ENCODE data around the gene RHBDL1. TPM values are rescaled to one million over a fixed set of nuclear protein-coding genes. Genes with fewer than 3 reads are reported as not detected.
A peak's percentile ranks its signal among the peaks of the same experiment; 100 is the strongest.

The RHBDL1 gene
- polyA plus RNA-seq, 3 donors from 2014 or later, result not detected

GRCh38 chr16:694863-695354 is 19.4 kb downstream of the RHBDL1 start:
- no peak for DNase-seq
- no peak overlapping the region for H3K4me3 Mint-ChIP-seq
- H3K36me3 Mint-ChIP-seq, result no peaks in the 10 kb centered on the region
- no peak overlapping the region for H3K27ac Mint-ChIP-seq
- peaks cover 10 to 23% (median 10%) of the 10 kb centered on the region in 3 donors for H3K27me3 Mint-ChIP-seq (ENCODE audit: low read depth in 3 of 3)
- peaks cover 0 to 2% (median 0%) of the 10 kb centered on the region in 6 donors for H3K9me3 Mint-ChIP-seq
- peaks cover 14 to 18% of the 10 kb centered on the region in 2 donors for H3K4me1 Mint-ChIP-seq

DNA sequence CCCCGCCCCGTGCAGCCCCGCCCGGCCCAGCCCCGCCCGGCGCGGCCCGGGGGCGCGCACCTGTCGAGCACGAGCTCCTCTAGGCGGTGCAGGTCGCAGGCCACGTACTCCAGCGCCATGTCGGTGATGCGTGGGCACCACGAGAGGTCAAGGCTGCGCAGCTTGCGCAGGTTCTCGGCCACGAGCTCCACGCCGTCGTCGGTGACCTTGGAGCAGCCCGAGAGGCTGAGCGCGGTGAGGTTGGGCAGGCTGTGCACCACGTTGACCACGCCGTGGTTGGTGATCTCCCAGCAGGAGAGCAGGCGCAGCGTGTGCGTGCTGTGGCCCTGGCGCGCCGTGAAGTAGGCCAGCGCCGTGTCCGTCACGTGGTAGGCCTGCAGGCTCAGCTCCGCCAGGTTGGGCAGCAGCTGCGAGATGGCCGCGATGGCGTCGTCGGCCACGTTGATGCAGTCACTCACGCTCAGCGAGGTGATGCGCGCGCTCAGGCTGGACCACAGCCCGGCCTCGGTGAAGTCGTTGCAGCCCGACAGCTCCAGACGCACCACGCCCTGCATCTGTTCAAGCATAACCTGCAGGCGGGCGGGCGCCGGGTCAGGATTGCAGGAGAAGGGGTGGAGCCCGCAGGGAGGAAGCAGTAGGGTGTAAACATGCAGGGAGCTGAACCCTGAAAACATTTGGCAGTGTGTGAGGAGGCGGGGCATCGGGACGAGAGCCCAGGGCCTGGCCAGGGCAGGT is 20.1 kb downstream of the RHBDL1 start:
- Mint-ChIP-seq H3K4me3 (peak overlapping the region; percentile 27 to 51 (median 46)), H3K9me3 (peaks cover 0 to 2% (median 0%) of the 10 kb centered on the region in 6 donors), H3K36me3 (no peaks in the 10 kb centered on the region), H3K27me3 (ENCODE audit: low read depth in 3 of 3) (peaks cover 10 to 21% (median 10%) of the 10 kb centered on the region in 3 donors), H3K27ac (peak overlapping the region in 1 of 6 donors; percentile 16), H3K4me1 (peaks cover 8 to 16% of the 10 kb centered on the region in 2 donors)
- peak in 1 of 3 donors; percentile 22 for DNase-seq

- Mint-ChIP-seq H3K27me3 (ENCODE audit: low read depth in 3 of 3) (peaks cover 4 to 18% (median 15%) of the 10 kb centered on the region in 3 donors), H3K4me3 (no peak overlapping the region), H3K27ac (no peak overlapping the region), H3K9me3 (peaks cover 0 to 2% (median 0%) of the 10 kb centered on the region in 6 donors), H3K4me1 (peaks cover 0 to 8% of the 10 kb centered on the region in 2 donors), H3K36me3 (no peaks in the 10 kb centered on the region)
- DNase-seq, result no peak
These were observed 23.6 kb downstream of the RHBDL1 start for GRCh38 chr16:698911-699671.

DNA sequence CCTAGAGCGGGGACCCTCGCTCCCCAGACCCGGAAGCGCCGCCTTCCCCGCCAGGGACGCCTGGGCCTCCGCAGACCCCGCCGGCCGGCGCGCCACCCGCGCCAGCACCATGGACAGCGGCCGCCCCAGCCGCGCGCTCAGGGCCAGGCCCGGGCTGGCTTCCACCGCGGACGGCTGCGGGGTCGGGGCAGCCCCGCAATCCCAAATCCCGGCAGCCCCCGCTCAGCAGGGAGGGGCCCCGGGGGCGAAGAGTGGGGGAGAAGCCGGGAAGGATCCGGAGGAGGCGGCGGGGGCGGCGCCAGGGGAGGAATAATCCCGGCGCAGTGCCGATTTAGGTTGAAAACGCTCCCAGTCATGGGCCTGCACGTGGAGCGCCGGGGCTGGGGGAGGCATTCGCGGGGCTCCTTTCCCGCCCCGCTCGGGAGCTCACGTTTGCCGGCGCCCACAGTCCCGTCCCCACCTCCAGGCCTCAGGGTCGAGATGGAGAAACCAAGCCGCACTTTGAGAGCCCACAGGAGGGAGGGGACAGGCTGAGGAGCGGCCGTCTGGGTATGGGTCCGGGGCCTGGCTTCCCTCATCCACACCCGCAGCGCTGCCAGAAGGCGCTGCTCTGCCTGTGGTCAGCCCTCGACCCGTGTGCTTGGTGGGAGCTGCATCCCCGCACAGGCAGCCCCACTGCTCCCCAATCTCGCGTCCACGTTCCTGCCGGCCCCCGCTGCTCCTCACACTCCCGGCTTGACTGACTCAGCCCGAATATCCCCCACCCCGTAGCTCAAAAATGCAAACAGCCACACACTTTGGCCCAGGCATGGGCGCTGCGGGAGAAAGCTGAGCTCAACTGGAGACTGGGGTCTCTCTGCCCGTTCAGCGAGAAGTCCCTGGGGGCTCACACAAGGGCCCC is 25.5 kb downstream of the RHBDL1 start:
- Mint-ChIP-seq H3K9me3 (peaks cover 0 to 2% (median 0%) of the 10 kb centered on the region in 6 donors), H3K4me3 (no peak overlapping the region), H3K4me1 (peaks cover 0 to 2% of the 10 kb centered on the region in 2 donors), H3K27ac (no peak overlapping the region), H3K36me3 (no peaks in the 10 kb centered on the region), H3K27me3 (ENCODE audit: low read depth in 3 of 3) (peaks cover 2 to 16% (median 13%) of the 10 kb centered on the region in 3 donors)
- DNase-seq, result peak in 1 of 3 donors; percentile 40

- H3K36me3 Mint-ChIP-seq, result no peaks in the 10 kb centered on the region
- no peak overlapping the region for H3K27ac Mint-ChIP-seq
- DNase-seq, result no peak
- no peak overlapping the region for H3K4me3 Mint-ChIP-seq
- H3K4me1 Mint-ChIP-seq, result peaks cover 0 to 2% of the 10 kb centered on the region in 2 donors
- H3K27me3 Mint-ChIP-seq (ENCODE audit: low read depth in 3 of 3), result peaks cover 2 to 16% (median 13%) of the 10 kb centered on the region in 3 donors
- peaks cover 0 to 2% (median 0%) of the 10 kb centered on the region in 6 donors for H3K9me3 Mint-ChIP-seq
These were observed 26.9 kb downstream of the RHBDL1 start for GRCh38 chr16:702341-702740.

DNA sequence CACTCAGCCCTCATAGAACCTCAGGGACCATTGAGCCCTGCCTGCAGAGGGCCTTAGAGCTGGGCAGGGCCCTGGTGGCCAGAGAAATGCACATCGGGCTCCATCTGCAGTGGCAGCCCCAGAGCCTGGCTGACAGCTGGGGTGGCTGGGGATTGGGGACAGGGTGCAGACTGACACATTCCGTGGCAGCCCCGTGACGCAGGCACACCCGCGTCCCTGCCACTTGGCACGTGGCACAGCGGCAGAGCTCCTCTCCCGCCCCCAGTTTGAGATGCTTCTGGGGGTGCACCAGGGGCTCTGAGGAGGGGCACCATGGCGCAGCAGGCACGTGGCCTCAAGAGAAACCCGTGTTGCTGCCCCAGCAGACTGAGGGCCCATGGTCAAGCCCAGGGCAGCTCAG is 27.9 kb downstream of the RHBDL1 start:
- Mint-ChIP-seq H3K9me3 (peaks cover 0 to 2% (median 0%) of the 10 kb centered on the region in 6 donors), H3K36me3 (no peaks in the 10 kb centered on the region), H3K4me3 (no peak overlapping the region), H3K27me3 (ENCODE audit: low read depth in 3 of 3) (peaks cover 2 to 17% (median 13%) of the 10 kb centered on the region in 3 donors), H3K4me1 (peaks cover 0 to 2% of the 10 kb centered on the region in 2 donors), H3K27ac (no peak overlapping the region)
- DNase-seq, result no peak

DNA sequence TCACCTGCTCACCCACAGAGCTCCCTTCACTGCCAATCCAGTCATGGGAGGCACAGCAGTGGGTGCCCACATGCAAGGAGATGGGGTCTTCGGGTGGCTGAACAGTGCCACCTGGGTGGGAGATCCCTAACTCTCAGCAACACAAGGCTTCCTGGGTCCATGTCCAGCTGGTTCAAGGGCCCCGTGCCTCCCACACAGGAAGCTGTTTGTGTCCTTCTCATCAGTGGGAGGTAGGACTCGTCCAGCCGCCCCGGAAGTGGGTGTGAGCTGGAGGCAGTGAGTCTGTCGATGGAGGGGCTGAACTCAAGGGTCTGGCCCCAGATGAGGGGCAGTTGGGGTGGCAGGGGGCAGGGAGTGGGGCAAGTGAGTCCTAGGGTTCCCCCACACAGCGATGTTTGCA is 28.6 kb downstream of the RHBDL1 start:
- Mint-ChIP-seq H3K36me3 (no peaks in the 10 kb centered on the region), H3K4me3 (no peak overlapping the region), H3K27me3 (ENCODE audit: low read depth in 3 of 3) (peaks cover 0 to 17% (median 15%) of the 10 kb centered on the region in 3 donors), H3K27ac (no peak overlapping the region), H3K4me1 (peaks cover 0 to 2% of the 10 kb centered on the region in 2 donors), H3K9me3 (peaks cover 0 to 1% (median 0%) of the 10 kb centered on the region in 6 donors)
- no peak for DNase-seq

- Mint-ChIP-seq H3K27me3 (ENCODE audit: low read depth in 3 of 3) (peaks cover 0 to 17% (median 12%) of the 10 kb centered on the region in 3 donors), H3K9me3 (peaks cover 0 to 1% (median 0%) of the 10 kb centered on the region in 6 donors), H3K4me3 (no peak overlapping the region), H3K27ac (no peak overlapping the region), H3K36me3 (no peaks in the 10 kb centered on the region), H3K4me1 (no peaks in the 10 kb centered on the region)
- DNase-seq, result no peak
These were observed 29.3 kb downstream of the RHBDL1 start for GRCh38 chr16:704552-705380.

GRCh38 chr16:705431-706188 is 30.1 kb downstream of the RHBDL1 start, which contains the start of gene FBXL16:
FBXL16 (minus strand) TSS chr16:705801; CDS start chr16:697405, 8,396 bp downstream.
- H3K27ac Mint-ChIP-seq, result no peak within 1 kb of the TSS
- no peaks in the 10 kb centered on the region for H3K4me1 Mint-ChIP-seq
- no peak within 1 kb of the TSS for H3K4me3 Mint-ChIP-seq
- no peak for DNase-seq
- peaks cover 0 to 1% (median 0%) of the 10 kb centered on the region in 6 donors for H3K9me3 Mint-ChIP-seq
- H3K36me3 Mint-ChIP-seq, result no peaks in the 10 kb centered on the region
- H3K27me3 Mint-ChIP-seq (ENCODE audit: low read depth in 3 of 3), result peaks cover 3 to 17% (median 12%) of the 10 kb centered on the region in 3 donors

DNA sequence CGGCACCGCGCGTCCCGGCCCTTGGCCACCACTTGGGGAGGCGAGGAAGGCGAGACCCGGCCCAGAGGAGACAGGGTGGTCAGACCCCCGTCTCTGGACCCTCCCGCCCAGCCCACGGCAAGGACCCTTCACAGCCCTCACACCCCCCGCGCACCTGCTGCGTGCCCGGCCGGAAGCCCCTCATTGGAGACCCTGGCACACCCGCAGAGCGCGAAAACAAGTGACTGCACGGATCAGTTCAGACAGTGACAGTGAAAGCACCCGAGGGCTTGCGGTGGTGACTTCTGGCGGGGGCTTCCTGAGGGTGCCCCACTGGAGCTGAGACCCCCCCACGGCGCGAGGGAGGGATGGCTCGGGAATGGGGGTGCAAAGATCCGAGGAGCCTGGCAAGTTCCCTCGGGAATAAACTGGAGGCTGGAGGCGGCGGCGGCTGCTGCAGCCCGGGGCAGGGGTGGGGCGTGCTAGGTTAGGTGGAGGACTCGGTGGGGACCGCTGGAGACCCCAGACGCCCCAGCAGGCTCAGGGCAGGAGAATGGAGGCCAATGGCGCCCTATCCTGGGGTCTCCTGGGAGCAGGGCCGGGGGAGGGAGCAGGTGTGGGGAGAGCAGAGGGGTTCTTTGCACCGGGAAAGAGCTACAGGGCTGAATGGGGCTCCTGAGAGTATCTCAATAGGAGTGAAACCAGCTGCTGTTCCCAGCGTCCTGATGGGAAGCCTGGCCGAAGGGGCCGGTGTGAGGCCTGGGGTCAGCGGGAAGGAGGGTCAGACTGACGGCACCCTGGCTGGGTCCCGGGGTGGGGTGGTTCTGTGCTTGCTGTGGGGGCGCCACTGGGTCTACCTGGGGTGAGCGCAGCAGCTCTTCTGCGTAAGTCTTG is 31.0 kb downstream of the RHBDL1 start:
- Mint-ChIP-seq H3K27ac (no peak overlapping the region), H3K27me3 (ENCODE audit: low read depth in 3 of 3) (peaks cover 5 to 20% (median 11%) of the 10 kb centered on the region in 3 donors), H3K4me1 (no peaks in the 10 kb centered on the region), H3K9me3 (peaks cover 0 to 1% (median 0%) of the 10 kb centered on the region in 6 donors), H3K36me3 (no peaks in the 10 kb centered on the region), H3K4me3 (no peak overlapping the region)
- DNase-seq, result no peak

DNA sequence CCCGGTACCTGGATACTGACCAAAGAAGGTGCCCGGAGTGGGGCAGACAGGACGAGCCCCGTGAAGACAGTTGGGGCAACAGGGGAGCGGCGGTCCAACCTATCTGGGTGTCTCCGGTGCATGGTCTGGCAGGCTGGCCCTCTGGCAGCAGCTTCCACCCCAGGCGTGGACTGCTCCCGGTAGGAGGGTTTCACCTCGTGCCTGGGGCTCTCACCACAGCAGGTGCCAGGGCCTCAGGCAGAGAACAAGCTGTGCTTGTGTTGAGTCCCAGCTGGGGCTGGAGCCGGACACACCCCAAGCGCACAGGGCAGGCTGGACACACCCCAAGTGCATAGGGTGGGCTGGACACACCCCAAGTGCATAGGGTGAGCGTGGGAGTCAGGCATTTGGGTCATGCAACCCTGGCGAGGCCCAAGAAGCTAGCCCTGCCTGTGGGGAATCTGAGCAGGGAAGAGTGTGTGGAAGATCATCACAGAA is 31.6 kb downstream of the RHBDL1 start:
- Mint-ChIP-seq H3K27me3 (ENCODE audit: low read depth in 3 of 3) (peaks cover 5 to 20% (median 8%) of the 10 kb centered on the region in 3 donors), H3K36me3 (no peaks in the 10 kb centered on the region), H3K4me1 (no peaks in the 10 kb centered on the region), H3K4me3 (no peak overlapping the region), H3K27ac (no peak overlapping the region), H3K9me3 (peaks cover 0 to 1% (median 0%) of the 10 kb centered on the region in 6 donors)
- DNase-seq, result no peak
